Measurements from ENCODE around the gene PRDM10.

PRDM10 gene

GRCh38 chr11:130008326-130008725, 5.7 kb upstream of the PRDM10 start:
- no peak for DNase-seq (ENCODE audit: low read depth)
- no peak overlapping the region for H3K4me3 ChIP-seq (ENCODE audit: low read length)
- no peak for TF ChIP-seq CTCF (conservative IDR thresholded peaks at IDR 0.05; ENCODE audit: low read depth, low read length)

- no peak overlapping the region for H3K4me3 ChIP-seq (ENCODE audit: low read length)
- no peak for TF ChIP-seq CTCF (conservative IDR thresholded peaks at IDR 0.05; ENCODE audit: low read depth, low read length)
- no peak for DNase-seq (ENCODE audit: low read depth)
These were observed 4.3 kb upstream of the PRDM10 start for GRCh38 chr11:130006929-130007328.

- DNase-seq (ENCODE audit: low read depth), result no peak
- no peak for TF ChIP-seq CTCF (conservative IDR thresholded peaks at IDR 0.05; ENCODE audit: low read depth, low read length)
- peak overlapping the region; percentile 60 for H3K4me3 ChIP-seq (ENCODE audit: low read length)
These were observed 1.0 kb upstream of the PRDM10 start for GRCh38 chr11:130003717-130004001.

GRCh38 chr11:130002846-130003716, 446 bp upstream of the PRDM10 start:
- peak; percentile 95 for DNase-seq (ENCODE audit: low read depth)
- no peak for TF ChIP-seq CTCF (conservative IDR thresholded peaks at IDR 0.05; ENCODE audit: low read depth, low read length)

GRCh38 chr11:130001461-130002351, 929 bp downstream of the PRDM10 start:
- TF ChIP-seq CTCF (conservative IDR thresholded peaks at IDR 0.05; ENCODE audit: low read depth, low read length), result no peak
- H3K4me3 ChIP-seq (ENCODE audit: low read length), result peak overlapping the region; percentile 60
- no peak for DNase-seq (ENCODE audit: low read depth)

More at GRCh38 chr11:130002846-130003716, 446 bp upstream of the PRDM10 start:
- H3K4me3 ChIP-seq (ENCODE audit: low read length), result peak overlapping the region; percentile 60

GRCh38 chr11:130000552-130001176, 2.0 kb downstream of the PRDM10 start:
- TF ChIP-seq CTCF (conservative IDR thresholded peaks at IDR 0.05; ENCODE audit: low read depth, low read length), result no peak
- peak overlapping the region; percentile 60 for H3K4me3 ChIP-seq (ENCODE audit: low read length)
- no peak for DNase-seq (ENCODE audit: low read depth)

All from retinal pigment epithelial cell (primary cell).